H1 (cell line): ENCODE measurements around the gene CAPN8. TPM values are rescaled to one million over a fixed set of nuclear protein-coding genes. Genes with fewer than 3 reads are reported as not detected.

Source experiments
- polyA plus RNA-seq, 7 experiments: library from polyadenylated mRNA; depleted of rRNA in 3 of 7; stranded (reverse) in 5 of 7; unstranded in 2 of 7; fragments of >200 nt in 5 of 7; fragments of 200-250 nt in 2 of 7; gene quantifications; 1 replicate in 5 of 7; 2 replicates in 1 of 7; 4 replicates in 1 of 7; pipeline versions ENCODE4 v1.2.1 to v1.2.3, GENCODE V29; 2011 to 2013; ENCODE audit warnings: missing spikeins in 2 of 7, mixed read lengths in 2 of 7
- small RNA-seq: library from polyadenylated mRNA; stranded (forward); fragments of <200 nt; extraction: miRNeasy Mini kit (QIAGEN cat#:217004); gene quantifications from one replicate; pipeline ENCODE3, GENCODE V24; 2013; ENCODE audit not compliant: insufficient read depth
- total RNA-seq: library from RNA; stranded (reverse); fragmentation: NEBNext Ultra II Directional; extraction: Animal tissue kit (Norgen Biotek cat#: 25700); gene quantifications from 2 replicates; pipeline ENCODE4 v1.2.1, GENCODE V29; 2021

Gene CAPN8
- total and polyA plus RNA-seq, 2 of the 8 experiments (the other 6 are each of a cell fraction or from before 2014, with no cell fraction given): 0.20 to 0.26 TPM

Small RNA genes lying within 50 kb of the gene (small RNA-seq; reads per million reads assigned to genes)
- gene RNU6-1248P (not detected), gene SNRPEP10 (not detected)

Other genes starting within 250 kb of the CAPN8 start
- 9.2 and 9.4 TPM in 2 replicates for gene CAPN2, start 46.8 kb upstream of the CAPN8 start, total RNA-seq
- gene CAPN2, start 46.8 kb upstream of the CAPN8 start, polyA plus RNA-seq (2011; rRNA removed): 9.1 and 10.3 TPM in 2 replicates
- 38.7 and 38.9 TPM in 2 replicates for gene TP53BP2, start 180.2 kb upstream of the CAPN8 start, total RNA-seq
- gene TP53BP2, start 180.2 kb upstream of the CAPN8 start, polyA plus RNA-seq (2011; rRNA removed): 16.2 and 18.0 TPM in 2 replicates